ENCODE results near the gene PARP9.

PARP9 gene

DNA sequence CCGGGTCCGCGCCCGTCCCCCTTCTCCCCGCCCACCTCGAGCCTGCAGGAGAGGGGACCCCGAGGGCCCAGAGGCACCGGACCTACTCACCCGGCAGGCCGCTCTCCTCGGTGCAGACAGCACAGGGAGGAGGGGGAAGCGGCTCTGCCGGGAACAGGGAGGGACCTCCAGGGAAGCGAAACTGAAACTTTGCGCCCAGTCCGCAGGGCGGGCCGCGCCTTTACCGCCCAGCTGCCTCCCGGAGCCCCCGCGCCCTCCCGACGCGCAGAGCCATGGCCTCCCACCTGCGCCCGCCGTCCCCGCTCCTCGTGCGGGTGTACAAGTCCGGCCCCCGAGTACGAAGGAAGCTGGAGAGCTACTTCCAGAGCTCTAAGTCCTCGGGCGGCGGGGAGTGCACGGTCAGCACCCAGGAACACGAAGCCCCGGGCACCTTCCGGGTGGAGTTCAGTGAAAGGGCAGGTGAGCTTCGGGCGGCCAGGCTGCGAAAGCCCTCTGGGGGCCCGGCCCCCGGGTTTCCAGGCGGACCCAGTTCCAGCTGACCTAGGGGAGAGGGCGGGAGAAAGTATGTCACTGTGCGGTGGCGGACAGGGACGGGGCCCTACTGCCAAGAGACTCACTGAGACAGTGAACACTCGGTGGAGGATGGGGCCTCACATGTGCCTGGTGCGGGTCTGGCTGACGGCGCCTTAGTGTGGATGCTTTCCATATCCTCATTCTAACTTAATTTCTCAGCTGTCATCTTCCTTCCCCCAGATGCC, at the start of gene PARP9, which contains the start of gene DTX3L:
Gene PARP9 (minus strand): TSS at position 146 of the 758 bp plus-strand sequence. CDS start 4,680 bp downstream, outside the sequence.
Gene DTX3L (plus strand): TSS at position 184 of the 758 bp plus-strand sequence. CDS start 89 bp downstream, at position 273.
- in situ Hi-C loops (cut with MboI; ENCODE audit: low pct_unique_long_range_greater_than_20kb, low sequenced_read_pairs) = no loop called here
- DNase-seq = peak; percentile 83

DNA sequence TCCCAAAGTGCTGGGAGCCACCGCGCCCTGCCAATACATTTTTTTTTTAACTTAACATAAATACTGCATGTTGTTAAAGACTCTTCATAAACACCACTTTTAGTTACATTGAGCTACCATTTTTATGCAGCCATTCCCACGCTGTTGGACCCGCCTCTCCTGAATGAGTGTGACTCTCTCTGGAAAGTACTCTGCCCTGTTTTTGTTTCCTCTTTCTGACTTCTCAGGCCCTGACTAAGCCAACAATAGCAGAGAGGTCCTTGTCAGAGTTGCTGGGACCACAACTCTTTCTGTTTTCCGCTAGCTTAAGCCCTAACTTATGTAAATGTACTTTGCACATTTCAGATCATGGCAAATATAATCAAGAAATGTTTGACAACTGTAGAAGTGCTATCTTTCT, 48.6 kb upstream of the PARP9 start:
- DNase-seq = peak; percentile 12
- in situ Hi-C loops (cut with MboI; ENCODE audit: low pct_unique_long_range_greater_than_20kb, low sequenced_read_pairs) = no loop called here

DNA sequence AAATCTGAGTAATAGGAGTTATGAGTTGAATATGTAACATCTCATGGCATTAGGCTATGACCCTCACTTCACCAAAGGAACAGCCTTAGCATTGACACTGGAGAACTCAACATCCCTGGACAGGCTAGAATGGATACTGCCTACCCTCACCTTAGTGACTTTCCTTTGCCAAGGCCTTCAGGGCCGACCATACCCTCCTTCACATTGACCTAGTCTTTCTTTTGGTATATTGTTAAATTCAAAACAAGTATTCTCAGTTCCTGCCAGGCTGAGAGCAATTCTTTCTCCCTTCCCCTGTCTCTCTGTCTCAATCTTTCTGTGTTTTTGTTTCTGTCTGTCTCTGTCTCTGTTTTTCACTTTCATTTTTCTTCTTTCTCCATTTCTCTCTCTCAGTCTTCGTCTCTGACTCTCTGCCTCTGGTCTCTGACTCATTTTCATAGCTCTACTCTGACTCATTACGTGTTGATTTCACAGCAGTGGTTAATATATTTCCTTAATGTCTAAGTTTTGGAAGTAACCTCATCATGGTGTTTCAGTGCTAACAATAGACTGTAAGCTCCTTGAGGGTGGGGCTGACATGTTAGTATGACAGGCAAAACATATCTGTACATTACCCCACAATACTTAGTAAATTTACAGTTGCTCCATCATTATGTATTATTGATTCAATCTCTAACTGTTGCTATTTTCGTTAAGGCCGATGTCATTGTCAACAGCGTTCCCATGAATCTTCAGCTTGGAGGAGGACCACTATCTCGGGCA, 45.9 kb upstream of the PARP9 start:
- in situ Hi-C loops (cut with MboI; ENCODE audit: low pct_unique_long_range_greater_than_20kb, low sequenced_read_pairs) = no loop called here
- no peak for DNase-seq

DNA sequence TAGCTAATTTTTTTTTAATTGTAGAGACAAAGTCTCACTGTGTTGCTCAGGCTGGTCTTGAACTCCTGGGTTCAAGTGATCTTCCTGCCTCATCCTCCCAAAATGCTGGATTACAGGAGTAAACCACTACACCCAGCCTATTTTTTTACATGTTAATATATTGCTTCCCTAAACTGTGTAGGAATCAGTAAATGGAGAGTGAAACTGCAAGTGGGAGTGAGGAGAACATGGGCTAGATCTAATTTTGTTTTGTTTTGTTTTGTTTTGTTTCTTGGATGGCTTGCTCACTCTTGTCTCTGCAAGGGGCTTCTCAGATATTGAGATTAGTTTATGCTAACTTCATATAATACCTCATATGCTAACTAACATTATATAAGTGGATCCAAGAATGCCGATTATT, 44.8 kb upstream of the PARP9 start:
- no peak for DNase-seq
- in situ Hi-C loops (cut with MboI; ENCODE audit: low pct_unique_long_range_greater_than_20kb, low sequenced_read_pairs) = no loop called here

DNA sequence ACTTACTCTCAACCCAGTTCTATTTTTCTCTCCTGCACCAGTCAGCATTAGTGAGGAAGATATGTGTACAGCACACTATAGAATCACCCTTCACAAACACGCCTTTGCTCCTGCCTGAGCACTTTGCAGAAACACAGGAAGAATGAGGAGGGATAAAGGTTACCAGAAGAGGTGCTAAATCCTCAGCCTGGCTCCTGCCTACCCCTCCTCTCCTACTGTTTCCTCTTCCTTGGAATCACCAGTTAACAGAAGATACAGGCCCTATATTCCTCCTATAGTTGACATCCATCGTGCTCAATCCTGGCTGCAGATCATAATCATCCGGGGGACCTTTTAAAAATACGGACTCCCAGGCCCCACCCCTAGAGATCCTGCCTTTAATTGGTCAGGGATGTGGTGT, 42.2 kb upstream of the PARP9 start:
- in situ Hi-C loops (cut with MboI; ENCODE audit: low pct_unique_long_range_greater_than_20kb, low sequenced_read_pairs) = no loop called here
- DNase-seq = no peak

DNA sequence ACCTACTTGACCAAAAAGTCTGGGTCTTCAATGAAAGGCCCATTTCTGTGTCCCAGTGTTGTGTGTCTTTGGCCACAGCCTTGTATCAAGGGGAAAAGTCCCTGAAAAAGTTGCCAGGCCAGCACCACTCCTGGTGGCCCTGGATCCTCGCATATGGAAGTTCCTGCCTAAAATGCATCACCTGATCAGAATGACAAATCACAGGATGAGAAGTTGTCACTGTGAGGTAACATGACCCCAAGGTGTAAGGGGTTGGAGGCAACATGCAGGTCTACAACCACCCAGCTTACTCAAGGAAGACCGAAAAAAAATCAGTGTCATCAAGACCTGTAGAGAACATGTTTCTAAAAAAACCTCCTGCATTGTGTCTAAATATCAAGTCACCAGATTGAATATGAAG, 39.0 kb upstream of the PARP9 start:
- in situ Hi-C loops (cut with MboI; ENCODE audit: low pct_unique_long_range_greater_than_20kb, low sequenced_read_pairs) = no loop called here
- no peak for DNase-seq

DNA sequence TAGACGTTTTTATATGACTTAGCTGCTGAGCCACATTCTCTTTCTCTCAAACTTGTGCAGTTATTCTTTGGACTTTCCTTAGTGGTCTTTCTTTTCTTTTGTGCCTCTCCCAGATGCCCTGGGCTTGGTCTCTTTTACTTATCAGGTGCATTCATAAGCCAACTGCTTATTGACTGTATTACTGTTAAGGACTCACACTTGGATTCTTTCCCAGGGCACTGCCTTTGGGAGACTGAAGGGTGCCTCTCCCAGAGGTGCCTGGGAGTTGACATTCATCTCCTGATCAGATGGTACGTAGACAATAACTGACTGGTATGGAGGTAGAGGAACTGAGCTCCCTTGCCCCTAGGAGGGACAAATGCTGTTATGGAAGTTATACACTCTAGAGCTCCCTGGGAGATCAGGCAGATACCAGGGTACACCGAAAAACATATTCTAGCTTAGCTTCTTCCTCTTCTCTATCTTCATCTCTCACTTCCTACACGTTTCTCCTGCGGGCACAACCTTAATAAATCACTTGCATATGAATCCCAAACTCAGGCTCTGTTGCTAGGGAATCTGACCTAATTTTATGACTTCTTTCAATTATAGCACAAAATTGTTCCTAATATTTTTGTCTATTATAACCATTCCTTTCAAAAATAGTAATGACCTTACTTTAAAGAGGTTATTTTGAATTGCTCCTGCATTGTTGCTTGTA, 38.1 kb upstream of the PARP9 start:
- in situ Hi-C loops (cut with MboI; ENCODE audit: low pct_unique_long_range_greater_than_20kb, low sequenced_read_pairs) = no loop called here
- no peak for DNase-seq

DNA sequence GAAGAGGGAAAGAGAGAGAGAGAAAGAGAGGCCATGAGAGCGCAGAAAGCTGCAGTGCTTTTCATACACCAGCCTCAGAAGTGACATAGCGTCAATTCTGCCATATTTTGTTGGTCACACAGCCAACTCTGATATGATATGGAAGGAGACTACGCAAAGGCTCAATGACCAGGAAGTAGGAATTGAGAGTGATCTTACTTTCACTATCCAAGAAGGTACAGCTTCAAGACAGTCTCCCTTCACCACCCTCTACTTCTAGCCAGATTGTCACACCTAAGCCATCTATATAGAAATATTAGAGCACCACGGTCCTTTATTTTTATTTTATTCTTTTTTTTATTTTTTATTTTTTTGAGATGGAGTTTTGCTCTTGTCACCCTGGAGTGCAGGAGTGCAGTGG, 34.5 kb upstream of the PARP9 start:
- no peak for DNase-seq
- in situ Hi-C loops (cut with MboI; ENCODE audit: low pct_unique_long_range_greater_than_20kb, low sequenced_read_pairs) = no loop called here

DNA sequence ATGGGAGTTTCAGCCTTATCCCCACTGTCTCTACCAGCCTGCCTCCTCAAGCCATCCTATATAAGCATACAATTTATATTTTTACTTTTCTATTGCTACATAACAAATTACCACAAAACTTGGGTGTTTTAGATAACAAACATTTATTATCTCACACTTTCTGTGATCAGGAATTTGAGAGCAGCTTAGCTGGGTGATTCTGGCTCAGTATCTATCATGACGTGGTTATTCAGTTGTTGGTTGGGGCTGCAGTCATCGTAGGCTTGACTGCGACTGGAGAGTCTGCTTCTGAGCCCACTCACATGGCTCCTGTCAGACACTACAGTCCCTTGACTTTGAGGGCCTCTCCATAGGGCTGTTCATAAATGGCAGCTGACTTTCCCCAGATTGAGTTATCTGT, 34.1 kb upstream of the PARP9 start:
- DNase-seq = no peak
- in situ Hi-C loops (cut with MboI; ENCODE audit: low pct_unique_long_range_greater_than_20kb, low sequenced_read_pairs) = no loop called here

DNA sequence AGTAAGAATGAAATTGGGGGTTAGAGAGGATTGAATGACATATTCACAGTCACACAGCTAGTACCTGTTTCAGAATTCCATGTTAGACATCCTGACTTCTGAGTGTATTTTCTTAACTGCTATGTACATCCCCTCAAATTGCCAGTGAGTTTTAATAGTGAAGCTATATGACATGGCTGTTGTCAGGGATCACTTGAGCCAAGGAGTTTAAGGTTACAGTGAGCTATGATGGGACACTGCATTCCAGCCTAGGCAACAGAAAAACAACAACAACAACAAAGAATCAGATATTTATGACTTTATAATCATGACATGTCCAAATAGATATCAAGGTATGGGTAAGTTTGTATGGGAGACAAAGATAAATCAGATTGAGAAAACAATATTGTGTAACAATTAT, 29.9 kb upstream of the PARP9 start:
- in situ Hi-C loops (cut with MboI; ENCODE audit: low pct_unique_long_range_greater_than_20kb, low sequenced_read_pairs) = no loop called here
- DNase-seq = no peak

DNA sequence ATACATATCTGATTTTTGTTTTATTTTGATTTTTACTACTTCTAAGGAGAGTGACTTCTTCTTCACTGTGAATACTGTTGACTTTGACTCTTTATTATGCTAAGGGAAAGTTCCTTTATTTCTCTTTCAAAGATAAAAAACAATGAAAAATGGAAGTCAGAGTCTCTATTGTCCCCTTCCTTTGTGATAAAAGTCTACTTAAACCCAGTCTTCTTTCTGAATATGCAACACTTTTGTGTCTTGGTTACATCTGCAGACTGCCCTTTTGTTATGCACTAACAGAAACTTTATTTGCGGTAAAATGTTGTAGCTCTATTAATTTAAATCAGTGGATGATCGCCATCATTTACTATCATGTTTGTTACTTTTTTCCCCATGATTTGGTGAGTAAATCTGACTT, 26.5 kb upstream of the PARP9 start:
- in situ Hi-C loops (cut with MboI; ENCODE audit: low pct_unique_long_range_greater_than_20kb, low sequenced_read_pairs) = no loop called here
- DNase-seq = no peak

DNA sequence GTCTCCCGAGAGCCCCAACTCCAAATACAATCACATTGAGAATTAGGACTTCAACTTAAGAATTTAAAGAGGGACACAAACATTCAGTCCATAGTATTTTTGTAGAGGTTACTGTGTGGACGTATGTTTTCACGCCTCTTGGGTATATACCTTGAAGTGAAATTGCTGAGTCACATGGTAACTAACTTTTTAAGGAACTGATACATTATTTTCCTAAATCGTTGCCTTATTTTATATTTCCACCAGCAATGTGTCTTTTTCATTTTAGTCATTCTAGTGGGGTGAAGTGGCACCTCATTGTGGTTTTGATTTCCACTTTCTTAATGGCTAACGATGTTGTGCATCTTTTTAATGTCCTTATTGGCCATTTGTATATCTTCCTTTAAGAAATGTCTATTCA, 25.2 kb upstream of the PARP9 start:
- DNase-seq = no peak
- in situ Hi-C loops (cut with MboI; ENCODE audit: low pct_unique_long_range_greater_than_20kb, low sequenced_read_pairs) = no loop called here

DNA sequence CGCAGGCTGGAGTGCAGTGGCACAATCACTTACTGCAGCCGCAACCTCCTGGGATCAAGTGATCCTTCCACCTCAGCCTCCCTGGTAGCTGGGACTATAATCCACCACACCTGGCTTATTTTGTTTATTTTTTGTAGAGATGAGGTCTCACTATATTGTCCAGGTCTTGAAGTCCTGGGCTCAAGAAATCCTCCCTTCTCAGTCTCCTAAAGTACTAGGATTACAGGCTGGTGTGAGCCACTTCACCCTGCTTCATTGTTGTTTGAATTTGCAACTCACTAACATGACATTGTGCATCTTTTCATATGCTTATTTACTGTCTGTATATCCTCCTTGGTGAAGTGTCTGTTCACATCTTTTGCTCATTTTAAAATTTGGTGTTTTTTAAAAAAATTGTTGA, 23.5 kb upstream of the PARP9 start:
- no peak for DNase-seq
- in situ Hi-C loops (cut with MboI; ENCODE audit: low pct_unique_long_range_greater_than_20kb, low sequenced_read_pairs) = no loop called here

DNA sequence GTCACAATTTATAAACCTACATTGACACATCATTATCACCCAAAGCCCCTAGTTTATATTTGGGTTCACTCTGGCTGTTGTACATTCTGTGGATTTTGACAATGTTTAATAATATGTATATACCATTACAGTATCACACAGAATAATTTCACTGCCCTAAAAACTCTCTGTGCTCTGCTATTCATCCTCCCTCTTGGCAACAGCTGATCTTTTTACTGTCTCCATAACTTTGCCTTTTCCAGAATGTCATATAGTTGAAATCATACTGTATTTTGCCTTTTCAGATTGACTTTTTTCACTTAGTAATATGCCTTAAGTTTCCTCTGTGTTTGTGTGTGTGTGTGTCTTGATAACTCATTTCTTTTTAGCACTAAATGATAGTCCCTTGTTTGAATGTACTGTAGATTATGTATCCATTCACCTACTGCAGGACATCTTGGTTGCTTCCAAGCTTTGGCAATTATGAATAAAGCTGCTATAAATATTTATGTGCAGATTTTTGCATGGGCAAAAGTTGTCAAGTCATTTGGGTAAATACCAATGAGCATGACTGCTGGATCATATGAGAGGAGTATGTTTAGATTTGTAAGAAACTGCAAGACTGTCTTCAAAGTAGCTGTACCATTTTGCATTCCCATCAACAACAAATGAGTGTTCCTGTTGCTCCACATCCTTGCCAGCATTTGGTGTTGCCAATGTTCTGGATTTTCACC, 22.8 kb upstream of the PARP9 start:
- in situ Hi-C loops (cut with MboI; ENCODE audit: low pct_unique_long_range_greater_than_20kb, low sequenced_read_pairs) = no loop called here

DNA sequence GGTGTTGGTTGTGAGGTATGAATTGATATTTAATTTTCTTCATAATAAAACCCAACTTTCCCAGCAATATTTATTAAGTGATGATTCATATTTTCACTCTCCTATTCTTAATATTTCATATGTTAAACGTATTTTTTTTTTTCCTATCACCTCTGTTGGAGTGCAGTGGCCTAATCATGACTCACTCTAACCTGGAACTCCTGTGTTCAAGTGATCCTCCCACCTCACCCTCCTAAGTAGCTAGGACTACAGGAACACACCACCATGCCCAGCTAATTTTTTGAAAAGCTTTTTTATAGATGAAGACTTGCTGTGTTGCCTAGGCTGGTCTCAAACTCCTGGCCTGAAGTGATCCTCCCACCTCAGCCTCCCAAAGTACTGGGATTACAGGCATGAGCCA, 22.0 kb upstream of the PARP9 start:
- in situ Hi-C loops (cut with MboI; ENCODE audit: low pct_unique_long_range_greater_than_20kb, low sequenced_read_pairs) = no loop called here

More for the DNA sequence above, 22.8 kb upstream of the PARP9 start:
- no peak for DNase-seq

DNA sequence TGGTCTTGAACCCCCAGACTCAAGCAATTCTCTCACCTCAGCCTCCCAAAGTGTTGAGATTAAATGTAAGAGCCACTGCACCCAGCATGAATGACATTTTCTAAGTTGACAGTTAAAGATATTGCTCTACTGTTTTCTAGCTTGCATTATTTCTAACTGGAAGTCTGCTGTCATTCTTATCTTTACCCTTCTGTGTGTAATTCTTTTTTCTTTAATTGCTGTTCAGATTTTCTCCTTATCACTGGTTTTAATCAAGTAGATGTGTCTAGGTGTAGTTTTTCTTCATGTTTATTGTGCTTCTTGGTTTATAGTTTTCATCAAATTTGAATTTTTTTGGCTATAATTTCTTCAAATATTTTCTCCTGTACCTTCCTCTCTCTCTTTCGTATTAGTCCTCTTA, 18.3 kb upstream of the PARP9 start:
- in situ Hi-C loops (cut with MboI; ENCODE audit: low pct_unique_long_range_greater_than_20kb, low sequenced_read_pairs) = no loop called here
- DNase-seq = no peak

More for the DNA sequence above, 22.0 kb upstream of the PARP9 start:
- no peak for DNase-seq

DNA sequence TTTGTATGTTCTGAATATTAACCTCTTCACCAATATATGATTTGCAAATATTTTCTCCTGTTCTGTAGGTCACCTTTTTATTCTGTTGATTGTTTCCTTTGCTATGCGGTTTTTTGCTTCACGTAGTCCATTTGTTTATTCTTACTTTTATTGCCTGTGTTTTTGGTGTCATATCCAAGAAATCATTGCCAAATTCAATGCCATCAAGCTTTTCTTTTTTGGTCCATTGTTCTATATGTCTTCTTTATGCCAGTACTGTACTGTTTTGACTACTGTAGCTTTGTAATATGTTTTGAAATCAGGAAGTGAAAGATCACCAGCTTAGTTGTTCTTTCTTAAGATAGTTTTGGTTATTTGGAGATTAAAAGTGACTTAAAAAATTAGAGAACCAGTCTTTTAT, 17.5 kb upstream of the PARP9 start:
- no peak for DNase-seq
- in situ Hi-C loops (cut with MboI; ENCODE audit: low pct_unique_long_range_greater_than_20kb, low sequenced_read_pairs) = no loop called here

DNA sequence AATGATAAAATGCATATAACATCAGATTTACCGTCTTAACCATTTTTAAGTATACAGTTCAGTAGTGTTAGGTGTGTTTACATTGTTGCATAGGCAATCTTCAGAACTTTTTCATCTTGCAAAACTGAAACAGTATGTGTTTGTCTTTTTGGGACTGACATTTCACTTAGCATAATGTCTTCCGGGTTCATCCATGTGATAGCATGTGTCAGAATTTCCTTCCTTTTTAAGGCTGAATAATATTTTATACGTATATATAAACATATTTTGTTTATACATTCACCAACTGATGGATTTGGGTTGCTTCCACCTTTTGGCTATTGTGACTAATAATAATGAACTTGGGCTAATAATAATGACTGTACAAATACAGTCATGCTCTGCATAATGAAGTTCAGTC, 16.4 kb upstream of the PARP9 start:
- no peak for DNase-seq
- in situ Hi-C loops (cut with MboI; ENCODE audit: low pct_unique_long_range_greater_than_20kb, low sequenced_read_pairs) = no loop called here

DNA sequence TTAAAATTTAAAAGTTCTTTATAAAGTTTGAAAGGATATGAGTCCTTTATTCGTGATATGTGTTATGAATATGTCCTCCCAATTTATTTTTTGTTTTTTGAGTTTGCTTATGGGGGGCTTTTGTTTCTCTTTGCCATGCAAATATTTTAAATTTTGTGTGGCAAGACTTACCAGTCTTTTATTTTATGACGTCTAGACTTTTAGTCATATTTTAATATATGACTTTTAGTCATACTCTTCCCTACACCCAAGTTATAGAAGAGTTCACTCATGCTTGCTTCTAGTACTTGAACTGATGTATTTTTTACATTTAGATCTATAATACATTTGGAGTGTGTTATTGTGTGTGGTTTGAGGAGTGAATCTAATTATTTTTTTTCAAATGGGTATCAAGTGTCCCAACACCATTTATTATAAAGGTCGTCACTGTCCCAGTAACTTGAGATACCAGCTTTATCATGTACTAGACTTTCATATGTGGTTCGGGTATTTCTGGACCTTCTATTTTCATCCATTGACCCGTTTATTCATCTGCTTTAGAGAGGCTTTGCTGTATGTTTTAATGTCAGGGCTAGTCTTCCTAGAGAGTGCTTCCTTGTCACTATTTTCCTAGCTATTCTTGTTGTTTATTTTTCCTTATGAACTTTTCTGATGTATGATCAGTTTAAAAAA, 14.1 kb upstream of the PARP9 start:
- in situ Hi-C loops (cut with MboI; ENCODE audit: low pct_unique_long_range_greater_than_20kb, low sequenced_read_pairs) = no loop called here

More for the DNA sequence above, 14.1 kb upstream of the PARP9 start:
- no peak for DNase-seq
